ENCODE measurements around the gene KRTAP5-9.

KRTAP5-9 gene

GRCh38 chr11:71557257-71557656 is 9.0 kb downstream of the KRTAP5-9 start:
- TF ChIP-seq FOXM1 (IDR thresholded peaks at IDR 0.05; ENCODE audit: borderline replicate concordance, low read depth) = no peak
- TF ChIP-seq CREB1 (IDR thresholded peaks at IDR 0.05; ENCODE audit: low read depth) = no peak
- no peak for TF ChIP-seq RAD21 (IDR thresholded peaks at IDR 0.05; ENCODE audit: low read depth)
- no peak for TF ChIP-seq USF1 (IDR thresholded peaks at IDR 0.05)
- no peak for TF ChIP-seq TCF12 (IDR thresholded peaks at IDR 0.05; ENCODE audit: low read depth)
- TF ChIP-seq EGR1 (IDR thresholded peaks at IDR 0.05) = no peak
- no peak for TF ChIP-seq EP300 (IDR thresholded peaks at IDR 0.05; ENCODE audit: borderline replicate concordance)
- TF ChIP-seq NFIC (IDR thresholded peaks at IDR 0.05) = no peak
- TF ChIP-seq TEAD4 (IDR thresholded peaks at IDR 0.05) = no peak
- no peak for TF ChIP-seq TAF1 (IDR thresholded peaks at IDR 0.05; ENCODE audit: low read depth)
- no peak for TF ChIP-seq REST (IDR thresholded peaks at IDR 0.05; ENCODE audit: low read depth)
- TF ChIP-seq CEBPB (IDR thresholded peaks at IDR 0.05) = no peak
- no peak for TF ChIP-seq YY1 (IDR thresholded peaks at IDR 0.05; ENCODE audit: low read depth)
- TF ChIP-seq ZBTB7A (IDR thresholded peaks at IDR 0.05; ENCODE audit: low read depth) = no peak
- TF ChIP-seq MAX (IDR thresholded peaks at IDR 0.05) = no peak

GRCh38 chr11:71558996-71559395 is 10.8 kb downstream of the KRTAP5-9 start:
- TF ChIP-seq FOXM1 (IDR thresholded peaks at IDR 0.05; ENCODE audit: borderline replicate concordance, low read depth) (no peak), EGR1 (IDR thresholded peaks at IDR 0.05) (no peak), CEBPB (IDR thresholded peaks at IDR 0.05) (no peak)

GRCh38 chr11:71562120-71562519 is 13.9 kb downstream of the KRTAP5-9 start:
- TF ChIP-seq CREB1 (IDR thresholded peaks at IDR 0.05; ENCODE audit: low read depth) (no peak), TAF1 (IDR thresholded peaks at IDR 0.05; ENCODE audit: low read depth) (no peak), EGR1 (IDR thresholded peaks at IDR 0.05) (no peak), TEAD4 (IDR thresholded peaks at IDR 0.05) (no peak), TCF12 (IDR thresholded peaks at IDR 0.05; ENCODE audit: low read depth) (no peak)

GRCh38 chr11:71563406-71563805 is 15.2 kb downstream of the KRTAP5-9 start:
- TF ChIP-seq NFIC (IDR thresholded peaks at IDR 0.05) = no peak
- TF ChIP-seq TAF1 (IDR thresholded peaks at IDR 0.05; ENCODE audit: low read depth) = no peak
- no peak for TF ChIP-seq REST (IDR thresholded peaks at IDR 0.05; ENCODE audit: low read depth)
- TF ChIP-seq RAD21 (IDR thresholded peaks at IDR 0.05; ENCODE audit: low read depth) = peak; percentile 57
- TF ChIP-seq ZBTB7A (IDR thresholded peaks at IDR 0.05; ENCODE audit: low read depth) = no peak
- no peak for TF ChIP-seq MAX (IDR thresholded peaks at IDR 0.05)

GRCh38 chr11:71564430-71564829 is 16.2 kb downstream of the KRTAP5-9 start:
- TF ChIP-seq TEAD4 (IDR thresholded peaks at IDR 0.05) (no peak), CEBPB (IDR thresholded peaks at IDR 0.05) (no peak), RAD21 (IDR thresholded peaks at IDR 0.05; ENCODE audit: low read depth) (no peak), TCF12 (IDR thresholded peaks at IDR 0.05; ENCODE audit: low read depth) (no peak), TAF1 (IDR thresholded peaks at IDR 0.05; ENCODE audit: low read depth) (no peak), EGR1 (IDR thresholded peaks at IDR 0.05) (no peak), YY1 (IDR thresholded peaks at IDR 0.05; ENCODE audit: low read depth) (no peak), NFIC (IDR thresholded peaks at IDR 0.05) (no peak), ZBTB7A (IDR thresholded peaks at IDR 0.05; ENCODE audit: low read depth) (no peak), EP300 (IDR thresholded peaks at IDR 0.05; ENCODE audit: borderline replicate concordance) (no peak), FOXM1 (IDR thresholded peaks at IDR 0.05; ENCODE audit: borderline replicate concordance, low read depth) (no peak), REST (IDR thresholded peaks at IDR 0.05; ENCODE audit: low read depth) (no peak), USF1 (IDR thresholded peaks at IDR 0.05) (no peak), CREB1 (IDR thresholded peaks at IDR 0.05; ENCODE audit: low read depth) (no peak)
